OCI-LY1 (cell line): Measurements from ENCODE around the gene VOPP1.

Source experiments
- EZH2 ChIP-seq: fragments of 200-600 bp; sonication (generic), shearing (Covaris generic); IDR thresholded peaks from 2 replicates; pipeline ENCODE4 v1.8.0; 2017; ENCODE audit warnings: borderline replicate concordance, mixed run types, mild to moderate bottlenecking, antibody characterized with exemption, low read length, moderate library complexity, mixed read lengths
- TF ChIP-seq, protein P1 (sequence below): fragments of 200-600 bp; sonication (generic), shearing (Covaris generic); IDR thresholded peaks from 2 replicates; pipeline ENCODE4 v1.5.1; 2017; ENCODE audit warnings: mild to moderate bottlenecking, antibody characterized with exemption, low read length, moderate library complexity, mixed read lengths

DNA sequence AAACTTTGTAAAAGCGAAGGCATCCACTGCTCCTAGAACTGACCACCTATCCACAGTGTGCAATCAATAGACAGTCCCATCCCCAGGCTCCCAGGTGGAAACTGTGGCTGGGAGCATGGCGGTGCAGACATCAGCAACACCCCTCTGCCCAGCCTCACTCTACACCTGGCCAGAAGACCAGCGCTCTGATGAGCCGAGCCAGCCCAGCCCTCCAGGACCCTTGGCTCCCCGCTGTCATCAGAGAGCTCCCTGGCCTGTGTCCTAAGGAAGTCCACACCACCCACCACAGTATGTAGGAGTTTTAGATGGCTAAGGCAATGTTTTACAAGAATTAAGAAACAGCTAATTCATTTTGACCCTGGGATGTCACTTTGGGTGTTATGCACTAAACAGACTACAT, 81.0 kb downstream of the VOPP1 start:
- TF ChIP-seq EZH2: no peak
- TF ChIP-seq, protein P1, sequence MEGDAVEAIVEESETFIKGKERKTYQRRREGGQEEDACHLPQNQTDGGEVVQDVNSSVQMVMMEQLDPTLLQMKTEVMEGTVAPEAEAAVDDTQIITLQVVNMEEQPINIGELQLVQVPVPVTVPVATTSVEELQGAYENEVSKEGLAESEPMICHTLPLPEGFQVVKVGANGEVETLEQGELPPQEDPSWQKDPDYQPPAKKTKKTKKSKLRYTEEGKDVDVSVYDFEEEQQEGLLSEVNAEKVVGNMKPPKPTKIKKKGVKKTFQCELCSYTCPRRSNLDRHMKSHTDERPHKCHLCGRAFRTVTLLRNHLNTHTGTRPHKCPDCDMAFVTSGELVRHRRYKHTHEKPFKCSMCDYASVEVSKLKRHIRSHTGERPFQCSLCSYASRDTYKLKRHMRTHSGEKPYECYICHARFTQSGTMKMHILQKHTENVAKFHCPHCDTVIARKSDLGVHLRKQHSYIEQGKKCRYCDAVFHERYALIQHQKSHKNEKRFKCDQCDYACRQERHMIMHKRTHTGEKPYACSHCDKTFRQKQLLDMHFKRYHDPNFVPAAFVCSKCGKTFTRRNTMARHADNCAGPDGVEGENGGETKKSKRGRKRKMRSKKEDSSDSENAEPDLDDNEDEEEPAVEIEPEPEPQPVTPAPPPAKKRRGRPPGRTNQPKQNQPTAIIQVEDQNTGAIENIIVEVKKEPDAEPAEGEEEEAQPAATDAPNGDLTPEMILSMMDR: no peak
